Type B pancreatic cell (in vitro differentiated cells): ENCODE measurements around the gene DUT. TPM values are rescaled to one million over a fixed set of nuclear protein-coding genes. Genes with fewer than 3 reads are reported as not detected.

Experiments
- DNase-seq: peaks from one replicate; pipeline ENCODE4 v3.0.0; 2021; ENCODE audit warnings: mixed read lengths; ENCODE audit not compliant: unreplicated experiment; ENCODE audit errors: extremely low spot score
- H3K27ac Mint-ChIP-seq: 2 replicates; pipeline ENCODE4 v1.8.0; 2021; ENCODE audit warnings: mild to moderate bottlenecking, mixed read lengths
- H3K27me3 Mint-ChIP-seq: 2 replicates; pipeline ENCODE4 v1.8.0; 2021; ENCODE audit warnings: mixed read lengths
- H3K36me3 Mint-ChIP-seq: 2 replicates; pipeline ENCODE4 v1.8.0; 2021; ENCODE audit warnings: mixed read lengths
- H3K4me1 Mint-ChIP-seq: one replicate; pipeline ENCODE4 v1.8.0; 2021; ENCODE audit warnings: mixed read lengths; ENCODE audit not compliant: unreplicated experiment
- H3K4me3 Mint-ChIP-seq: 2 replicates; pipeline ENCODE4 v1.8.0; 2021; ENCODE audit warnings: mild to moderate bottlenecking, mixed read lengths
- H3K9me3 Mint-ChIP-seq: 2 replicates; pipeline ENCODE4 v1.8.0; 2021; ENCODE audit warnings: mixed read lengths
- CTCF ChIP-seq: fragments of 200-600 bp; sonication (generic); conservative IDR thresholded peaks from 2 replicates; pipeline ENCODE4 v1.5.0; 2021; ENCODE audit warnings: antibody characterized with exemption, mild to moderate bottlenecking
- total RNA-seq: library from RNA; stranded (reverse); gene quantifications from 2 replicates; pipeline ENCODE4 v1.2.1, GENCODE V29; 2021; ENCODE audit warnings: low replicate concordance

DUT gene
- total RNA-seq, 1 donor from 2014 or later = 96.5 TPM

- no peak overlapping the region for H3K27ac Mint-ChIP-seq
- H3K27me3 Mint-ChIP-seq = peaks cover 2% of the 10 kb centered on the region
- peaks cover 7% of the 10 kb centered on the region for H3K9me3 Mint-ChIP-seq
- peaks cover 3% of the 10 kb centered on the region for H3K4me1 Mint-ChIP-seq
- TF ChIP-seq CTCF = no peak
- H3K36me3 Mint-ChIP-seq = peaks cover 3% of the 10 kb centered on the region
- DNase-seq = no peak
- H3K4me3 Mint-ChIP-seq = no peak overlapping the region
Measured at GRCh38 chr15:48363474-48363873, 32.2 kb downstream of the DUT start.

- no peak overlapping the region for H3K27ac Mint-ChIP-seq
- H3K27me3 Mint-ChIP-seq = peaks cover 2% of the 10 kb centered on the region
- TF ChIP-seq CTCF = no peak
- peaks cover 7% of the 10 kb centered on the region for H3K9me3 Mint-ChIP-seq
- peaks cover 3% of the 10 kb centered on the region for H3K36me3 Mint-ChIP-seq
- DNase-seq = no peak
- H3K4me3 Mint-ChIP-seq = no peak overlapping the region
- no peaks in the 10 kb centered on the region for H3K4me1 Mint-ChIP-seq
Measured at GRCh38 chr15:48365575-48365974, 34.3 kb downstream of the DUT start.

GRCh38 chr15:48366584-48367312, 35.5 kb downstream of the DUT start:
- Mint-ChIP-seq H3K4me1 (no peaks in the 10 kb centered on the region), H3K27me3 (peaks cover 2% of the 10 kb centered on the region), H3K9me3 (peaks cover 4% of the 10 kb centered on the region), H3K27ac (no peak overlapping the region), H3K36me3 (no peaks in the 10 kb centered on the region), H3K4me3 (no peak overlapping the region)
- no peak for TF ChIP-seq CTCF
- no peak for DNase-seq

- H3K27me3 Mint-ChIP-seq = peaks cover 2% of the 10 kb centered on the region
- no peak for DNase-seq
- no peaks in the 10 kb centered on the region for H3K4me1 Mint-ChIP-seq
- no peaks in the 10 kb centered on the region for H3K36me3 Mint-ChIP-seq
- no peak for TF ChIP-seq CTCF
- H3K9me3 Mint-ChIP-seq = no peaks in the 10 kb centered on the region
- no peak overlapping the region for H3K4me3 Mint-ChIP-seq
- no peak overlapping the region for H3K27ac Mint-ChIP-seq
Measured at GRCh38 chr15:48367483-48367882, 36.3 kb downstream of the DUT start.

- Mint-ChIP-seq H3K27me3 (peaks cover 10% of the 10 kb centered on the region), H3K4me1 (no peaks in the 10 kb centered on the region), H3K9me3 (peaks cover 4% of the 10 kb centered on the region), H3K27ac (no peak overlapping the region), H3K4me3 (no peak overlapping the region), H3K36me3 (no peaks in the 10 kb centered on the region)
- TF ChIP-seq CTCF = no peak
- DNase-seq = no peak
Measured at GRCh38 chr15:48370460-48370859, 39.2 kb downstream of the DUT start.
